DMS79 treated with DMSO at 0.1 percent for 48 hours (cell line): ENCODE measurements around the gene ARHGEF10L.
"Not testable (repeated sequence)": the region's sequence is repeated elsewhere in the genome, so short reads cannot be mapped to it uniquely, and the experiment has no call there.

Source experiments
- DNase-seq: peaks from one replicate; lab custom pipeline; 2025; lab: John Stamatoyannopoulos, UW

The ARHGEF10L gene

DNA sequence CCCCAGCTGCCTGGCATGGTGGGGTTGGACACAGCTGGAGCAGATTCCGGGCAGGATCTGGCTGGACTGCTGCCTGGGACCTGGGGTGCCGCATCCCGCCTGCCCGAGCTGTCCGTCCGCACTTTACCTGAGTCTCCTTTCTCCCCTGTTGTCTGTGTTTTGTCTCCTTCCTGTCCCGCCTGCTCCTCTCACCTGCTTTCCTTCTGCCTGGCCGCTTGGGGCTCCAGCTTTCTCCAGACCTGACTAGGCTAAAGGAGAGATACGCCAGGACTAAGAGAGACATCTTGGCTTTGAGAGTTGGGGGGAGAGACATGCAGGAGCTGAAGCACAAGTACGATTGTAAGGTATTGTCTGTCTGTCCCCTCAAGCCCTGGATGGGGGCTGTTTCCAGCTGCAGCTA lies 73.3 kb downstream of the ARHGEF10L start:
- DNase-seq = no peak

DNA sequence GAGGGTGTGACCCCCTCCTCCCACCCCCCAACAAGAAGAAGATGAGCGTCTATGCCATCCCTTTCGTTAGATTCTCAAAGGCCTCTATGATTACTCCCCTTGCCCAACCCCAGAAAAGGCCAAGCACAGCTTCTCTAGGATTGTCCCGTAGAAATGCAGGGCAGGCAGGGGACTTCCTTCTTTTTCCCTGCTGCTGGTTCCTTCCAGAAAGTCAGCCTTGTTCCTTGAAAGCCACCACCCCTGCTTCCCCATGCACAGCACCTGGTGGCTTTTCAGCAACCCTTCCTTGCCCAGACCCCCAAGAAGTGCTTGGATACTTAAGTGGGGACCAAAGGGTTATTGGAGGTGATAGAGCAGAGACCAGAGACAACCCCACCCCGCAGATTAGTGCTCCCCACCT lies 75.1 kb downstream of the ARHGEF10L start:
- no peak for DNase-seq

DNA sequence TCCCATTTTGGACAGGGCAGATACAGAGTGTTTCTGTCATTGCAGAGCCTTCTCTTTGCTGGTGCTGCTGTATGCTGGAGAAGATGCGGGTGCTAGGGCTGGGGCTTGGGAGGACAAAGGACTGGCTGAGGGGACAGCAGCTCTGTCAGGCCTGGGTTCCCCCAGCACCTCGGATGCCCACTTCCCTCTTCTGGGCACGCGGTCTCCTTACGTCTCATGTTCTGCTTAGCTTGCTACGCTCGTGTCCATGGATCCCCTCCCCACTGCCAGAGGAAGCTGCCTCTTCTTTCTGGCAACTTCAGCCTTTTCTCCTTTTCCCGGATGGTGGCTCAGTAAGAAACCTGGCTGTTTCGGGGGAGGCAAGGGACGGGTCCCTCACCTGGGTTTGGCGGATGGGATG lies 75.7 kb downstream of the ARHGEF10L start:
- DNase-seq = no peak

DNA sequence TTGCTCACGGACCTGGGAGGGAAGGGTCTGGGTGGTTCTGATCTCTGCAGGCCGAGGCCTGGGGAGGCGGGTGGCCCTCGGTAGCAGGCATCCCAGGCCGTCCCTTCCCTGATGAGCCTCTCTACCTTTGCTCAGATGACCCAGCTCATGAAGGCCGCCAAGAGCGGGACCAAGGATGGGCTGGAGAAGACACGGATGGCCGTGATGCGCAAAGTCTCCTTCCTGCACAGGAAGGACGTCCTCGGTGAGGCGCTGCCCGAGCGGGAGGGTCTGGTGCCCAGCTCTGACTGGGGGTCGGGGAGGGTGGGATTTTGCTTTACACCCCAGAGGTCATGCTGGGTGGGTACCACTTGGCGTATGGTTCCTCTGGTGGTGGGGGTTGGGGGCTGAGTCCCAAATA lies 76.5 kb downstream of the ARHGEF10L start:
- no peak for DNase-seq

DNA sequence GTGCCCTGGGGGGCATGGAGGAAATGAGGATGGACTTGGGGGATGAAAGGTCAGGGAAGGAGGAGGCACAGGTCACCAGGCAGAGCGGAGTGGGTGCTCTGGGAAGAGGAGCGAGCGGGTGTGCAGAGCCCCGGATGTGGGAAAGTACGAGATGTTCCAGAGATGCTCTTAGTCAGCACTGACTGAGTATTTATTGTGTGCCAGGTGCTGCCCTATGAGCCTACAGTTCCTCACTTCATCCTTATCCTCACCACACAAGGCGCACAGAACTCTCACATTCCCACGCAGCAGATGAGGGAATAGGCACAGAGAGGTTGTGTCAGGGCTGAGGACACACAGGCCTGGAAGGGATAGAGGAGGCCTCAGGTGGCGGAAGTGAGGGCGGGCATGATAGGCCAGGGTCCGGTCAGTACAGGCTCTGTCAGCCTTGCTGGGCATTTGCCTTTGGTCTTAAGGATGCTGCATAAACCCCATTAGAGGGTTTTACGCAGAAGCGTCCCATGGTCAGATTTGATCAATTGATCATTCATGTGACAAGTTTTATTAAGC lies 77.3 kb downstream of the ARHGEF10L start:
- DNase-seq = no peak

DNA sequence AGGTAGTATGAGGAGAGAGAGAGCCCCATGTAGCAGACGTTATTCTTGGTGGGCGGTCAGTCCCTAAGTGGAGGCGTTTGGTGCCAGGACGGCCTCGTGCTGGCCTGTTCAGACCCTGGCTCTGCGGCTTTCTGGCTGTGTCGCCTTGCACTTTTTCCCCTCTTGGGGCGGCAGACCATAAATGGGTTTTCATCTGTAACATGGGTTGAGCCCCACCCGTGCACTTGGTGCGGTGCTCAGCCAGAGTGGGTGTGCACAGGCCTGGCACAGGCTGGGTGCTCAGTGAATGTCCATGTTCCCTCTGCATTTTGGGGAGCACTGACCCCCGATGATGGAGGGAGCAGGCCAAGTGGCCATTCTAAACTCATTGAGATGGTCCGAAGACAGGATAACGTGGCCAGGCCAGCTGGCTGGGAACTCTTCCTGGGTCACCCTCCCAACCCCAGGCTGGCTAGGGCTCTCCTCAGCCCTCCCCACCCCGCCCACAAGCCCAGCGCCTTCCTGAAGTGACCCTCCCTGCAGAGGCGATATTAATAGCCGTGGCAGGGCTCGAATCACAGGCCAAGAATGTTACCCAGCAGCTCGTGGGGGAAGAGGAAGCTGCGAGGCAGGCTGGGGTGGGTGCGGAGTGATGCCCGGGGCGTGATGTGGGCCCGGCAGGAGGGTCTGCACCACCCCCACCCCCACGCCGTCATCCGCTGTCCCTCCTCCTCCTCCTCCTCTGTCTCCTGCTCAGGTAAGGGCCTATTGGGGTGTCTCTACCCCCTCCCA lies 78.5 kb downstream of the ARHGEF10L start:
- no peak for DNase-seq

GRCh38 chr1:17618558-17619247 lies 79.2 kb downstream of the ARHGEF10L start:
- DNase-seq = no peak

- no peak for DNase-seq
Measured at GRCh38 chr1:17620448-17620847, 81.0 kb downstream of the ARHGEF10L start.

DNA sequence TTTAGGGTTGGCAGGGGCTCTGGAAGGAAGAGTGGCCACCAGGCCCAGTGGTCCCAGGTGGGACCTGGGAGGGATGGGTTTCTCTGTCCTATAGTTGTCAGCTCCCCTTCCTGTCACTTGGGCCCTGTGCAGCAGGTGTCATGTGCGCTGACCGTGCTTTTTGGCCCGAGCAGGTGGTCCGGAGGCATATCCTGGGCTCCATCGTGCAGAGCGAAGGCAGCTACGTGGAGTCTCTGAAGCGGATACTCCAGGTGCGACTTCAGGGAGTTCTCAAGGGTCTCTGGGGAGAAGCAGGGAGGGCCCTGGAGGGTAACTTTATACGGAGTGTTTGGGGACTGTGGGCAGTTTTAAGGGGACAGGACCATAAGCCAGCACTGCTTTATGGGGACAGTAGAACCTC lies 82.2 kb downstream of the ARHGEF10L start:
- DNase-seq = no peak

DNA sequence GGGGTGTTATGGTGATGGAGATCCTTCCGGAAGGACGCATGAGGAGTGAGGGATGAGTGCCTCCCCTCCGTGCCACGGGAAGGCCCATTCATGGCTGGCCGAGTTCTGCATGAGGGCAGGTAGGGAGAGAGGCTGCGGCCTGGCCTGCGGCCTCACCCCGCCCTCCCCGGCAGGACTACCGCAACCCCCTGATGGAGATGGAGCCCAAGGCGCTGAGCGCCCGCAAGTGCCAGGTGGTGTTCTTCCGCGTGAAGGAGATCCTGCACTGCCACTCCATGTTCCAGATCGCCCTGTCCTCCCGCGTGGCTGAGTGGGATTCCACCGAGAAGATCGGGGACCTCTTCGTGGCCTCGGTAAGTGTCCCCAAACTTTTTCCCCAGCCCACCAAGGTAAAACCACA lies 83.3 kb downstream of the ARHGEF10L start:
- DNase-seq = no peak

GRCh38 chr1:17624611-17625233 lies 85.2 kb downstream of the ARHGEF10L start:
- no peak for DNase-seq

DNA sequence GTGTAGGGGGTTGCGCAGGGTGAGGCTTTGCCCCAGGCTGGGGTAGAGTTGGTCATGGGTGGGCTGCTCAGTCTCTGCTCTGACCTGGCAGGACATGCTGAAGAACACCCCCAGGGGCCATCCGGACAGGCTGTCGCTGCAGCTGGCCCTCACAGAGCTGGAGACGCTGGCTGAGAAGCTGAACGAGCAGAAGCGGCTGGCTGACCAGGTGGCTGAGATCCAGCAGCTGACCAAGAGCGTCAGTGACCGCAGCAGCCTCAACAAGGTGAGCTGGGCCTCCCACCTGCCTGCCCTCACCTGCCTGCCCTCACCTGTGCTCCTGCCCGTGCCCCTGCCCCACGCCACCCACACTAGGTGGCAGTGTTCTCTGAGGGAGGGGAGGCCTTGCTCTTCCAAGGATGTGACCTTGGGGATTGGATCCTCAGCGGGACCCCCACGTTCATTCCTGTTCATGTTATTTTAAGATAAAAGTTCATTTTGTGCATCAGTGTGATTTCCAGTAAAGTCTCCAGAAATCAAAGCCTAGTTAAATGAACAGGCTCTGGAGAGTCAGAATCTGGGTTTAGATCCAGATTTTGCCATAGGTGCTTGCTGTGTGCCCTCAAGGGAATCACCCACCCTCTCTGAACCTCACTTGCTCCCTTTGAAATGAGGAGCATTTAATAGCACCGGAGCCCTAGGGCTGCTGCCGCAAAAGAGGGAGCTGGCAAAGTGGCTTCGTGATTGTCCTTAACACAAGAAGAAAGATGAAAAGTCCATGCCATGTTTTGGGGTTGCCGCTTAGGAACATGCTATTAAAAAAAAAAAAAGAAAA lies 87.9 kb downstream of the ARHGEF10L start:
- DNase-seq = no peak

GRCh38 chr1:17629046-17629445 lies 89.5 kb downstream of the ARHGEF10L start:
- DNase-seq = not testable (repeated sequence)

DNA sequence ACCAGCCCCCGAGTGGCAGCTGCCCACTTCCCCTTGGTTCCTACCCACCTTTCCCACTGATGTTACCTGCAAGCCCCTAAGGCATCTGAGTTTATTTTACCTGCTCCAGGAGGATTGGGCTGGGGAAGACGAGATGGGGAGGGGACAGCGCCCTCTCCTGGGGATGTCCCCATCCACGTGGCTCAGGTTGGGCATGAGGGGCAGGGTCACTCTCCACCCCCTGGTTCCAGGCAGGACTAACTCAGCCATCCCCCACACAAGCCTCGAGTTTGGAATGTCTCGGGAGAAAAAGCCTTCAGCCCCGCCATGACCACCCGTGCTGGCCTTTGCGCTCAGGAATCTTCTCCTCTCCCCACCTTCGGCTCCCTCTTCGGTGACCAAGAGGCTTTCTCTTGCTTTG lies 90.0 kb downstream of the ARHGEF10L start:
- no peak for DNase-seq

- DNase-seq = no peak
Measured at GRCh38 chr1:17630048-17630830, 90.7 kb downstream of the ARHGEF10L start.

DNA sequence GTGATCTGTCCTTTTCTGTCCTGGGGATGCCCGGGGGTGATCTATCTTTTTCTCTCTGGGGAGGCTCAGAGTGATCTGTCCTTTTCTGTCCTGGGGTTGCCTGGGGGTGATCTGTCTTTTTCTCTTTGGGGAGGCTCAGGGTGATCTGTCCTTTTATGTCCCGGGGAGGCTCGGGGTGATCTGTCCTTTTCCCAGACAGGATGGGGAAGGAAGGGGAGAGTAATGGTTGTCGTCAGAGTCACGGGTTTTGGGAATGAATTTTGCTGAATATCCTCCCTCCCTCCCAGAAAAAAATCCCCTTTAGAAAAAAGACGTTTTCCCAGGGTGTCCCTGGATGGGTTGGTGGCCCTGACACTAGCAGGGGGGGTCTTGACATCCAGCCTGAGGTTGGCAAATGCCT lies 91.5 kb downstream of the ARHGEF10L start:
- DNase-seq = no peak

GRCh38 chr1:17631410-17631809 lies 91.9 kb downstream of the ARHGEF10L start:
- DNase-seq = no peak

DNA sequence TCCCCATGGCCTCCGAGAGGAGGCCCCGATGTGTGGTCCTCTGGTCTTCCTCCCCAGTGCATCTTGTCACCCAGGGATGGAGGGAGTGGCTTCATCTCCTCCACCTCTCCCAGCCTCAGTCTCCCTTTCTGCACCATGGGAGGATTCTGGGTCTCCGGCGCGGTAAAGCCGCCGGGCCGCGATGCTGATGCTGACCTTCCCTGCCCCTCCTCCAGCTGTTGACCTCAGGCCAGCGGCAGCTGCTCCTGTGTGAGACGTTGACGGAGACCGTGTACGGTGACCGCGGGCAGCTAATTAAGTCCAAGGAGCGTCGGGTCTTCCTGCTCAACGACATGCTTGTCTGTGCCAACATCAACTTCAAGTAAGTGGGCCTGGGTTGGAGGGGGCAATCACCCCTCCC lies 92.6 kb downstream of the ARHGEF10L start:
- DNase-seq = no peak

DNA sequence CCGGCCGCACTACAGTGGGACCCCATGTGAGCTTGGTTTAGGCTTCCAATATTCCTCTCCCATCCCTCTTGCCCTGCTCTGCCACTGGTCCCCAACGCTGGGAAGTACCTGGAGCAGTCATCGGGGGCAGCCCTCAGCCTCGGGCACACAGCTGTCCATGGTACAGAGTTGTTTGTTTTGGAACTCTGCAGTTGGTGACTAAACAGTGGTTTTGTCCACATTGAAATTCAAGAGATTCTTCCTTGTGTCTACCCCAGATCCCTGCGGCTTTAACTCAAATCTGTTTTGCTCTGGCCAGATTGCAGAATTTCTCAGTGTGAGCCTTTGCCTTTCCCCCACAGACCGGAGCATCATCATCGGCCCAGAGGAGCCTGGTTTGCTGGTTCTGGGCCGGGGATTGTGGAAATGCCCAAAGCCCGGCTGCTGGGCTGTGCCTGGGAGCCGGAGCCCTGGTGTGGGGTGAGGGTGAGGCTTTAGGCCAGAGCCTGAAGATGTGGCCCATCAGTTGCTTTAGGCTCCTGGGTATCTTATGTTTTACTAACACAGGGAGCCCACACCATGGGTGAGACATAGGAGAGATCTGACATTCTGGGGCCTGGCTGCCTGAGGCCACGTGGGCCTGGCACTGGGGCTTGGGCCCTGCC lies 93.2 kb downstream of the ARHGEF10L start:
- DNase-seq = no peak

DNA sequence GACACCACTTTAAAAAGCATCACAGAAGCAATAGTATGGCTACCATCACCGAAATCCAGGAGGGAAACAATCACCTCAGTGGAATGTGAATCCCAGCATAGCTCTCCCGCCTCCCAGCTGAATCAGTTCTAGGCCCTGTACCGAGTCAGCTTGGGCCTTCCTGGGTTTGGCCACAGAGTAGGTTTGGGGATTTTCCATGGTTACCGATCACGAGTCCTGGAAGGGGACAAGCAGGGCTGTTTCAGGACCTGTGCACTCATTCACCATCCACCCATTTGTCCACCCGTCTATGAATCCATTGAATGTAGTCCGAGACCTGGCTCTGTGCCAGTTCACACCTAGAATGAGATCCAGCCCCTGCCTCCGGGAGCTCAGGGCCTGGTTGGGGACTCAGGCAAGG lies 94.2 kb downstream of the ARHGEF10L start:
- DNase-seq = no peak

GRCh38 chr1:17635276-17635675 lies 95.8 kb downstream of the ARHGEF10L start:
- no peak for DNase-seq
